GM19239 (cell line): Measurements from ENCODE around the gene GALR2.
"Not testable (repeated sequence)": the region's sequence is repeated elsewhere in the genome, so short reads cannot be mapped to it uniquely, and the experiment has no call there.

ENCODE experiments used
- DNase-seq: peaks from one replicate; pipeline ENCODE4 v3.0.0; 2011; ENCODE audit warnings: low spot score; ENCODE audit not compliant: insufficient read length
- FAIRE-seq: peaks from 2 replicates; lab custom pipeline; 2011; peaks lifted over from hg19 to GRCh38; lab: Jason Lieb, UNC

GALR2 gene

GRCh38 chr17:76074390-76075363 lies at the start of gene GALR2:
Gene GALR2 (plus strand): TSS chr17:76074781. CDS start chr17:76074884, 103 bp downstream.
- FAIRE-seq (no peak), DNase-seq (no peak)

- no peak for FAIRE-seq
- DNase-seq = no peak
Observed at GRCh38 chr17:76025294-76025693, 49.3 kb upstream of the GALR2 start.

DNA sequence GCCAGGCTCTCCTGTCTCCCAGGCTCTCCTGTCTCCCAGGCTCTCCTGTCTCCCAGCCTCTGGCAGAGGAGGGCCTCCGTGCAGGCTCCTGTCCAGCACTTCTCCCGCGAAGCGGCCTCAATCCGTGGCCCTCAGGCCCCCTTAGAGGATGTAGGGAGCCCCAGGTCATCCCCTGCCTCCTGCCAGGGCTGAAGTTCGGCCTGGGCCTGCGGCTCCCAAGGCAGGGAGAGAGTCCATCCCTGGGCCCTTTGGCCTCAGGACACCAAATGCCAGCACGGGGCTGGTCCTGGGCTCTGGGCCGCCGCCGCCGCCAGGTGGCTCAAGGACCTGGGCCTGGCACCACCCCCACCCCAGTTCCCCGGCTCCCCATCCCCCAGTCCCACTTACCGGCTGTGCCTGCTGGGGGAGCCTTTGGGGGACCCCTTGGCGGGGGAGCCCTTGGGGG lies 47.8 kb upstream of the GALR2 start:
- FAIRE-seq (no peak), DNase-seq (no peak)

DNA sequence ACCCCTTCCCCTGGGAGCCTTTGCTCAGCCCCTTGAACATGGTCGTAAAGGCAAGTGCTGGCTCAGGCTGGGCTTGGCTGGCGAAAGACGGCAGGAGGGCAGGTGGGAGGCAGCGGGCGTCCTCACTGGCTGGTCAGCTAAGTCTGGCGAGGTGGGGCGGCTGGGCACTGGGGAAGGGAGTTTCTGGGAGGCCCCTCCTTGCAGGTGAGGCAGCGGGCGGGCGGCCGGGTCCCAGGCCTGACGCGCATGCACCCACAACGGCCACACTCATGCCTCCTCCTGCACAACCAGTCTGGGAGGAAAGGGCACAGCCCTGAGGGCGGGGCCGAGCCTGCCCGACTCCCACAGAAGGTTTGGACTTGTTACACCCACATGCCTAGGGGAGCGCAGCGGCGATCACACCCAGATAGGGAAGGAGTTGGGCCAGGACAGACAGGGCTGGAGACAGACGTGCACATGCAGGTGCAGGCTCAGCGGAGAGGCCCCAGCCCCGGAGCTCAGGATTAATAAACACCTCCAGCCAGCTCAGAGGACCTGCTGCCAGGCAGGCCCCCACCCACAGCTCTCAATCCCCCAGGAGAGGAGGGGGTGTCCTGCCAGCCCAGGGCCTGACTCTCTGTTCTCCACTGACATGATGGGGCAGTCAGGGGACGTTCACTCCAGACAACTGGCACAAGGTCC lies 47.3 kb upstream of the GALR2 start, which contains the start of gene EVPL:
Gene EVPL, minus strand, starts transcription at position 148 of the 681 bp plus-strand sequence. Its CDS starts 108 bp downstream, at position 40.
- FAIRE-seq = no peak
- no peak for DNase-seq

DNA sequence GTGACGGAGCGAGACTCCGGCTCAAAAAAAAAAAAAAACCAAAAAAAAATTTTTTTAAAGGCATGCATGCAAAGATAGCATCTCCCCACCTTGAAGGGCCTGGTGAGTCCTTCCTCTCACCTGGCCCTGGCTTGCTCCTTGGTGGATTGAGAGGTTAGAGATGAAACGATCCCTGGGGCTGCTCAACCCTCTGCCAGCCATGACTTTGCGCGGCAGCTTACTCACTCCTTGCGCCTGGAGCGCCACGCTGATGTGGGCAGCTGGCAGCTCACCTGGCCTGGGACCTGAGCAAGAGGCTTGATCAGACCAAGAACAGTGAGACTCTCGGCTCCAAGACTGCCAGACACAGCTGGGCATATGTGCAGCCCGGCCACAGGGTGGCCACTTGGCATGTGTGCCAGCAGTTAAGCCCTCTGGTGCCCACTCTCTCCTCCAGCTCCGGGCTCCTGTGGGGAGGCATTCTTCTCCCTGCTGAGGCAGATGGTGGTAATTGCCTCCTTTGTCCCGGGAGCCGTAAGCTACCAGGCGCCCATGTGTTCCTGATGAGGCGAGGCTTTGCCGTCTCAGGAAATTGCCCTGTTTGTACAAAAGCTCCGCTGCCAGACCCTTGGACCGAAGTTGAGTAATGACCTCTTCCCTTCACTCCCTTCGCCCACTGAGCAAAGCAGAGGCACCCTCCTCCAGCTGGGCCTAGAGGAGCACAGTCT lies 42.4 kb upstream of the GALR2 start:
- FAIRE-seq (no peak), DNase-seq (no peak)

DNA sequence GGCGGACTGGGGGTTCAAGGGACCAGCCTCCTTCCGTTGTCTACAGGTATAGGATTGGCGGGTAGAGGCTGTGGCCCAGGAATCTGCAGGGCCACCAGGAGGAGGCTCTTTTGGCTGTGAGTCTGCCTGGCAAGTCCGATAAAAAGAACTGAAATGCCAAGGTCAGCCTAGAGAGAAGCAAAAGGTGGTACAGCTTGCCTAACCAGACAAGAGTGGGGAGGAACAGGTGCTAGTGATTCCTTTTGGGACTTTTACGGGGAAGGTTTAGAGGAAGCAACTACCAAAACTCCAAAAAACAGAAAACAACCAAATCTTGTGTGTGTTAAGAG lies 41.8 kb upstream of the GALR2 start:
- FAIRE-seq (no peak), DNase-seq (no peak)

GRCh38 chr17:76033139-76033538 lies 41.4 kb upstream of the GALR2 start:
- DNase-seq (no peak), FAIRE-seq (no peak)

DNA sequence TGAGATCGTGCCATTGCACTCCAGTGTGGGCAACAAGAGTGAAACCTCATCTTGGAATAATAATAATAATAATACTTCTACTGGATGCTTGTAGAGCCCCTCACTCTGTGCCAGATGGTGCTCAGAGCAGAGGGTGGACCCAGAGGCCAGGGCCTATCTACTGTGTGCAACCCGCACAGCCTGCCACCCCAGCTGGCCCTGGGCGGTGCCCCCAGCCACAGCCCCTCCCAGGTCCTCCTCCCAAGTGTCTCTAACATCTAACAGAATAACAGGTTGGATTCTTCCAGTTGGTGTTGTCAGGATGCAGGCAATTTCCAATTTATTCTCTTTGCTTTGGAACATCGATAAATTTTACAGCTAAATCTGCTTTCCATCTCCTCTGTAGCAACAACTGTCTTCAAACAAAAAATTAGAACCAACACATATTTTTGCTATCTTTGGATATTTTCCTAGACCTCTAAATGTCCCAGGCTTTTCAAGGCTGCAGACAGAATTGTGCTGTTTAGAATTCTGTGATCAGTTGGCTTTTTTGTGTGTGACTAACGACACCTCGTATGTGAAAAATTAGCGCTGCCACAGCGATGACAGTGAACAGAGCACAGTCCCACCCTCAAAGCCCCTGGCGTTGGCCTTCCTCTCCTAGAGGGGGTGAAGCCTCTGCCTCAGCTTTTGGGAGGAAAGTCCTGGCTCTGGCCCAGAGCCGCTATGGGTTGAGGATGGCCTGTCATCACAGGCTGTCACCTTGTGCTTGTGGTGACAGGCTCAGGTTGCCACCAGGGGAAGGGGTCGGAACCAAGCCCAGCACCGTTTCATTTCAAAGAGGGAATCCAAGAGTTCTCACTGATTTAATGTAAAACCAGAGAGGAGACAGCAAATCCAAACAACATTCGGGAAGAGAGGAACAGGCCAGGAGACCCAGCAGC lies 39.9 kb upstream of the GALR2 start:
- DNase-seq (no peak), FAIRE-seq (no peak)

DNA sequence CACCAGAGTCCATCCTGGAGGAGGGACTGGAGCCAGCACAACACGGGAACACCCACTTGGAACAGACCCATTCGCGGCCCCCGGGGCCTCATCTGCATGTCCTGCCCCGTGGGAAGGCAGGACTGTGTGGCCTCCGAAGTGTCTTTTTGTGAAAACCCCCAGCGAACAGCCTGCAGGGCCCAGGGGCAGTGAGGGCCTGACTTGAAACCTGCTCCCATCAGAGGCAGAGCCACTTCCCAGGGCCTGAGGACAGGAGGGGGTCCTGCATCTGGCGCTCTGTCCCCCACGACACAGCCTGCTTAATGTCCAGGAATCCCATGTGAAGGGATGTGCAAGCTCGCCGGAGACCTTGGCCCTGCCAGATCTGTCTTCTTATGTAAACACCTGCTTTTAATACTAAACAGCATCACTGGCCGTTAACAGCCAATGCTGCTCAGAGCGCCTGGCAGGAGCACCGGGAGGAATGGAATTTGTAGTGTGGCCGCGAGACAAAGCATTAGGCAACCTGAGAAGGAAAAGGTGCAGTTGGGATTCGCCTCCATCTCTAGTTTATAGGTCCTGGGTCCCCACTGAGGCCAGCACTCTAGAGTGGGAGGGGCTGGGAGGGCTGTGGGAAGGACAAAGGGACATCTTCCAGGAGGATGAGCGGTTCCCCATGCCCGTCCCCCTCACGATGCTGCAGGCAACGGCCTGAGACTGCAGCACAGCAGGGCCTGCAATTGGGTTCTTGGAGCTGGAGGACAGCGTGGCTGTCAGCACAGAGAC lies 37.9 kb upstream of the GALR2 start:
- no peak for DNase-seq
- no peak for FAIRE-seq

DNA sequence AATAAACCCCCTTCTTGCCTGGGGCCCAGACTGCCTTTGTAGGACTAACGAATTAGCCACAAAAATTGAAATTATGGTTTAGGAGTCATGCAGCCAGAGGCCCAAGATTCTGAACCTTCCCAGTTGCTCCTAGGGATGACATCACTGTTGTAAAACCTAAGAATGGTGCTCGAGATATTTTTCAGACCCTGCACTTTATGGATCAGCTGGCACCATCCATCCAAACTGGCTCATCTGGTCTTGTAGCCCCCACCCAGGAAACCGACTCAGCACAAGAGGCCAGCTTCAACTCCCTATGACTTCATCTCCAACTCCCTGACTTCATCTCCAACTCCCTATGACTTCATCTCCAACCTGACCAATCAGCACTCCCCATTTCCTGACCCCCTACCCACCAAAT lies 36.5 kb upstream of the GALR2 start:
- DNase-seq (no peak), FAIRE-seq (no peak)

DNA sequence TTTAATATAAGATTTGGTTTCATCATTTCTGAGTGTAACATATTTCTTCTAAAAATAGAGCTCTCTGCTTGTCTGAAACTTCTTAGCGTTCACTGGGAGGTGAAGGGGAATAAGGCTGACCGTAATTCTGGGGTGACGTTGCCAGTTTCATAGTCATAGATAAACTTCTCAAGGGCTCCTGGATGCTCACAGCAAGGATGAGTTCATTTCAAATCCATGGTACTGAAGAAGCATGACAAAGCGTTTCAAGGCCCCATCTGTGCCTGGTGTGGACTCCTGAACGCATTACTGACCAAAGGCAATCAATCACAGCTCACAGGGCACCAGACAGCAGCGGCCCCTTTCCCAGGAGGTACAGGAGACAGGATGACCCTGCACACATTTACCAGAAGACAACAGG lies 35.5 kb upstream of the GALR2 start:
- DNase-seq (no peak), FAIRE-seq (no peak)

DNA sequence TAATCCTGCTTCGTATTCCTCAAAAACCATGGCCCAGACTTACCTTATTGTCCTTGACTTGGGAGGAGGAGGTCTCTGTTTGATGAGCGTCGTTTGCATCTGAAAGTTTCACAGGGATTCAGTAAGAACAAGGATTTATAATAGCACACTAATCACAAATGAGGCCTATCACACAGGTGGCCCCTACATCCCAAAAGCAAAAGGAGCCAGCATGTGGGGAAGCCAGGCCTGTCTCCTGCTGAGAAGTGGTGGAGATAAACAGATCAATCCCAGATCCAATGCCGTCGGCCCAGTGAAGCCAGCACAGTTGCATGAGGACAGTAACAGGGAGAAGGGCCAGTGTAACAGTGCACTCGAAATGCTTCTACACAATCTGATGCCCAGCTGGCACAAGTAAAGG lies 34.2 kb upstream of the GALR2 start:
- FAIRE-seq = no peak
- no peak for DNase-seq

DNA sequence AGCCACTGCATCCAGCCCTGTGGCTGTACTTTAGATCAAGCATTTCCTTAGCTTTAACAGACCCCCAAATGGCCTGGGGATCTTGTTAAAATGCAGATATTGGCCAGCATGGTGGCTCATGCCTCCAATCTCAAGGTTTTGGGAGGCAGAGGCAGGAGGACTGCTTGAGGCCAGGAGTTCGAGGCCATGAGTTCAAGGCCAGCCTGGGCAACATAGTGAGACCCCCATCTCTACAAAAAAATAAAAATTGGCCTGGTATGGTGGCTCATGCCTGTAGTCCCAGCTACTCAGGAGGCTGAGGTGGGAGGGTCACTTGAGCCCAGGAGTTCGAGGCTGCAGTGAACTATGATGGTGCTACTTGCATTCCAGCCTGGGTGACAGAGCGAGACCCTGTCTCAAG lies 31.7 kb upstream of the GALR2 start:
- not testable (repeated sequence) for FAIRE-seq, DNase-seq

DNA sequence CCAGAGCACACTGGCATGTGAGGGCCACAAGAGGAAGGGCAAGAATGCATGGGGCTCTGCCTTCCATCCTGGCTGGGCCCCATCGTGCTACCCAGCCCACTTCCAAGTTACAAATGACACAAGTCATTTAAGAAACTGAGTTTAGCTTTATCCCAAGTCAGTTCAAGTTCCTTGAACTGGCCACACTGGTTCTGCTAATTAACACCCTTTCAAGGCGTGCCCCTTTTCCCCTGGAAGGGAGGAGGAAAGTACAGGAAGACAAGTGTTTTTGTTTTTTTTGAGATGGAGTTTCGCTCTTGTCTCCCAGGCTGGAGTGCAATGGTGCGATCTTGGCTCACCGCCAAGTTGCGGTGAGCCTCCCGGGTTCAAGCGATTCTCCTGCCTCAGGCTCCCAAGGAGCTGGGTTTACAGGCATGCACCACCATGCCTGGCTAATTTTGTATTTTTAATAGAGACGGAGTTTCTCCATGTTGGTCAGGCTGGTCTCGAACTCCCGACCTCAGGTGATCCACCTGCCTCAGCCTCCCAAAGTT lies 30.0 kb upstream of the GALR2 start:
- not testable (repeated sequence) for FAIRE-seq, DNase-seq

DNA sequence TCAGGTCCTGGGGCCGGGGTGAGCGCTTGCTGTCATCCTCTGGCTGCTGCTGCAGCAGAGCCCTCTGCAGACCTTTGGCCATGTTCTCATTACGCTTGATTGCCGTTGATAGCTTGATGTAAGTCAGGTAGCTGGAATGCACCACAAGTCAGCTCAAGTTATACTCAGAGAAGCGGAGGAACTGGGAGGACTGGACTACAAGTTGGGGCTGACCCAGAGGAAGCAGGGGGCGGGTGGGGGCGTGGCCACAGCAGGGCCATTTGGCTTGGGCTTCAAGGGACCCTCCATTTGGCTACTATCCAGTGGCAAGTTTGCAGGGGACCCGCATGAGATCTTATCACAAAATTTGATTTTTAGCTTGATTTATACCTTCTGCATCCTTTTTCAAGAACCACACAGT lies 28.5 kb upstream of the GALR2 start:
- DNase-seq = no peak
- FAIRE-seq = no peak

DNA sequence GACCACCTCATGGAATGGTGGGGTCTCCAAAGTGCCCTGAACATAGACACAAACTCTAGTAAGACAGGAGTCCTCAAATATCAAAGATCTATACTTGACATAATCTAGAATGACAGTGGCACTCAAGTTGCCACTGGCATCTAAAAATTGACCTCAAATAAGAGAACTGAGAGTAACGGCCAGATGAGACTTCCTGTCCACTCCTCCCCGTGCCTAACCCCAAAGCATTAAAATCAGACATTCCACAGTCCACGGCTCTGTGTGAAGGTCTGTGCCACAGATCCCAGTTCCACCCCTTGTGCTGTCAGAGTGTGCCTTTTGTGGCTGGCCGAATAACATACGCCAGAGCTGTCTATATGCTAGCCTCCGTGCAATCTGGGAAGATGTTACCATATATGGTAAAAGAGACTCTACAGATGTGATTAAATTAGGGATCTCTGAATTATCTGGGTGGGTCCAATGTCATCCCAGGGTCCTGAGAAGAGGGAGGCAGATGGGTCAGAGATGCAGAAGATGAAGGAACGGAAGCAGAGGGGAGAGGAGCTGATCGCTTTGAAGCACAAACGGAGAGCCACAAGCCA lies 26.5 kb upstream of the GALR2 start:
- FAIRE-seq = no peak
- DNase-seq = no peak

DNA sequence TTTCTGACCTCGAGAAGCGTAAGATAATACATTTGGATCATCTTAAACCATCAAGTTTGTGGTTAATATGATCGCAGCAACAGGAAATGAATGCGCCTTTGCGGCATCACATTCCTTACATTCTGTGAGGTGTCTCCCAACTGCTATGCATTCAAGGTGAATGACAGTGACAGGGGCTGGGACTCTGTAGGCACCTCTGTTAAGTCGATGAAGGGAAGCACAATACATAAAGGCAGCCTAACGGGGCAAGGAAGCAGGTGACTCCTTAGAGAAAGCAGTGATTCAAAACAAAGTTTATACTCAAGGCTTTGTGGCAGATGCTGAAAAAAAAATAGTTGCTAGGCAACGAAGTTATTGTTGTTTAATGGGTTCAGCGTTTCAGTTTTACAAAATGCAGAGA lies 25.9 kb upstream of the GALR2 start:
- FAIRE-seq (no peak), DNase-seq (no peak)

GRCh38 chr17:76049239-76049638 lies 25.3 kb upstream of the GALR2 start:
- DNase-seq (no peak), FAIRE-seq (no peak)
